Posterior cingulate gyrus (tissue), 11 donors: ENCODE data around the gene OR4F15.

Experiments used
- DNase-seq, 10 donors: peaks; one replicate each; pipeline versions ENCODE4 v3.0.0 to v3.0.0-alpha.2; 2020 to 2021; ENCODE audit warnings: mixed read lengths in 3 of 10
- intact Hi-C: fragments of 100-400 bp; cut with DNase I; formaldehyde crosslinking; loops from one replicate; pipeline ENCODE4 v1.15.1; 2023

Gene OR4F15

GRCh38 chr15:101803209-101803608 is 8.8 kb upstream of the OR4F15 start, which contains the start of gene OR4F6:
Gene OR4F6 (plus strand): TSS chr15:101803509. CDS start chr15:101805720, 2,211 bp downstream.
- DNase-seq: no peak
- intact Hi-C loops: no loop called here

GRCh38 chr15:101803676-101804075 is 8.3 kb upstream of the OR4F15 start:
- intact Hi-C loops: no loop called here
- no peak for DNase-seq

- DNase-seq: no peak
- intact Hi-C loops: no loop called here
Observed at GRCh38 chr15:101804375-101804774, 7.6 kb upstream of the OR4F15 start.

- DNase-seq: no peak
- intact Hi-C loops: no loop called here
Observed at GRCh38 chr15:101804941-101805340, 7.1 kb upstream of the OR4F15 start.

GRCh38 chr15:101805605-101806345 is 6.2 kb upstream of the OR4F15 start:
- intact Hi-C loops: no loop called here
- no peak for DNase-seq

GRCh38 chr15:101807345-101807945 is 4.6 kb upstream of the OR4F15 start:
- DNase-seq: no peak
- intact Hi-C loops: no loop called here

- intact Hi-C loops: no loop called here
- no peak for DNase-seq
Observed at GRCh38 chr15:101808201-101808600, 3.8 kb upstream of the OR4F15 start.

- DNase-seq: no peak
- intact Hi-C loops: no loop called here
Observed at GRCh38 chr15:101810456-101810855, 1.5 kb upstream of the OR4F15 start.

GRCh38 chr15:101810876-101811275 is 1.1 kb upstream of the OR4F15 start:
- DNase-seq: no peak

GRCh38 chr15:101813803-101814534 is 2.0 kb downstream of the OR4F15 start:
- no peak for DNase-seq
- intact Hi-C loops: no loop called here

More at GRCh38 chr15:101810876-101811275, 1.1 kb upstream of the OR4F15 start:
- intact Hi-C loops: no loop called here

- no peak for DNase-seq
- intact Hi-C loops: no loop called here
Observed at GRCh38 chr15:101820781-101821180, 8.8 kb downstream of the OR4F15 start.

GRCh38 chr15:101827257-101827656 is 15.3 kb downstream of the OR4F15 start:
- intact Hi-C loops: no loop called here
- no peak for DNase-seq

- intact Hi-C loops: no loop called here
- DNase-seq: no peak
Observed at GRCh38 chr15:101828774-101829173, 16.8 kb downstream of the OR4F15 start.

- DNase-seq: no peak
- intact Hi-C loops: no loop called here
Observed at GRCh38 chr15:101841656-101842055, 29.7 kb downstream of the OR4F15 start.

- intact Hi-C loops: no loop called here
Observed at GRCh38 chr15:101844916-101845315, 32.9 kb downstream of the OR4F15 start.

GRCh38 chr15:101852356-101852755 is 40.4 kb downstream of the OR4F15 start:
- intact Hi-C loops: no loop called here
- DNase-seq: no peak

More at GRCh38 chr15:101844916-101845315, 32.9 kb downstream of the OR4F15 start:
- DNase-seq: no peak
